Psoas muscle (tissue), 8 donors: ENCODE results near the gene ZSWIM5. TPM values are rescaled to one million over a fixed set of nuclear protein-coding genes. Genes with fewer than 3 reads are reported as not detected.

Experiments
- ATAC-seq, 4 donors: fragments of 200-7000 bp; cut with Tn5 transposase; one replicate each; pipeline ENCODE4 v1.9.1; 2020; ENCODE audit warnings: moderate library complexity in 3 of 4, mild to moderate bottlenecking in 2 of 4
- DNase-seq, 2 donors: peaks; one replicate each; pipeline ENCODE4 v3.0.0-alpha.2; 2020
- H3K27ac ChIP-seq: fragments of 200-600 bp; one replicate; pipeline ENCODE4 v1.8.0; 2022
- H3K27me3 ChIP-seq, 3 donors: fragments of 200-600 bp in 1 of 3; one replicate each; pipeline versions ENCODE4 v1.6.1 to v1.8.0; 2013 to 2022; ENCODE audit warnings: low read length in 2 of 3, mild to moderate bottlenecking in 2 of 3, moderate library complexity in 1 of 3; ENCODE audit not compliant: insufficient read depth in 3 of 3
- H3K36me3 ChIP-seq, 2 donors: fragments of 200-600 bp in 1 of 2; one replicate each; pipeline versions ENCODE4 v1.6.1 to v1.8.0; 2013 to 2022; ENCODE audit warnings: low read depth in 1 of 2, mild to moderate bottlenecking in 1 of 2, moderate library complexity in 1 of 2; ENCODE audit not compliant: insufficient read depth in 1 of 2
- H3K4me1 ChIP-seq: fragments of 200-600 bp; one replicate; pipeline ENCODE4 v1.8.0; 2022
- H3K4me3 ChIP-seq: fragments of 200-600 bp; one replicate; pipeline ENCODE4 v1.8.0; 2022; ENCODE audit warnings: mild to moderate bottlenecking
- H3K9me3 ChIP-seq: fragments of 200-600 bp; one replicate; pipeline ENCODE4 v1.8.0; 2022
- CTCF ChIP-seq: fragments of 200-600 bp; IDR thresholded peaks from one replicate; pipeline ENCODE4 v1.8.0; 2022; ENCODE audit warnings: antibody characterized with exemption
- WGBS, 3 donors: extraction: QIAGEN DNeasy Blood & Tissue Kit; methylation state at CpG; one replicate each; pipeline versions ENCODE4 v1.1.6 to v1.1.7; 2013; 5-methylcytosine and 5-hydroxymethylcytosine counted together
- intact Hi-C, 2 donors: fragments of 100-400 bp; cut with DNase I; formaldehyde crosslinking; loops; one replicate each; pipeline versions ENCODE4 v1.11.0 to v1.14.2; 2022
- polyA plus RNA-seq, 3 donors: library from polyadenylated mRNA; stranded (reverse); fragments of 200-250 nt; gene quantifications; one replicate each; pipeline ENCODE4 v1.2.3, GENCODE V29; 2013
- total RNA-seq, 4 donors: library from RNA; stranded (reverse); fragmentation: NEBNext Ultra II Directional in 2 of 4; extraction: Animal tissue kit (Norgen Biotek cat#: 25700) in 2 of 4; gene quantifications; one replicate each; pipeline versions ENCODE4 v1.2.1 to v1.2.4, GENCODE V29; 2021 to 2023
- donor health status: healthy with polysubstance abuse.
- donor health status: DM: no; HTN: no; CAD: no; lungs with moderate emphysema.
- donor health status: Bipolar disorder and iron deficiency.
- donor health status: healthy.
- donor health status: DM: yes; HTN: yes; CAD: no.
- donor health status: DM: no; HTN: no; CAD: no.
- donor health status: DM: no; HTN: no; CAD: no.
- donor health status: DM: yes; HTN: yes; CAD: no.

ZSWIM5 gene
- total and polyA plus RNA-seq, 7 donors, result 0.03 to 0.98 (median 0.50) TPM

GRCh38 chr1:45205011-45205909, 1.1 kb downstream of the ZSWIM5 start:
- H3K36me3 ChIP-seq, result no peaks in the 10 kb centered on the region
- intact Hi-C loops, result loop anchor here in 1 of 2 donors (10.0 kb wide), 1 partner anchor 90 kb away; no protein-coding TSS in a partner anchor
- ATAC-seq (peak in 2 of 4 donors; percentile 30 to 33), DNase-seq (peak in 1 of 2 donors; percentile 35)
- WGBS, 3 donors, result 2 to 4% (median 4%) methylated on average over 38 to 43 of the region's 43 CpGs
- H3K27me3 ChIP-seq, result no peaks in the 10 kb centered on the region
- TF ChIP-seq CTCF, result no peak
- no peak overlapping the region for H3K27ac ChIP-seq
- H3K4me3 ChIP-seq, result peak overlapping the region; percentile 97
- peaks cover 12% of the 10 kb centered on the region for H3K4me1 ChIP-seq
- H3K9me3 ChIP-seq, result no peaks in the 10 kb centered on the region

- ATAC-seq (no peak), DNase-seq (no peak)
- TF ChIP-seq CTCF, result no peak
- Histone ChIP-seq H3K27ac (no peak overlapping the region), H3K36me3 (no peaks in the 10 kb centered on the region), H3K4me3 (no peak overlapping the region), H3K27me3 (no peaks in the 10 kb centered on the region), H3K9me3 (no peaks in the 10 kb centered on the region), H3K4me1 (peaks cover 5% of the 10 kb centered on the region)
- 76 to 81% (median 80%) methylated on average over 3 of the region's 3 CpGs for WGBS, 3 donors
- intact Hi-C loops, result loop anchor here in 1 of 2 donors (10.0 kb wide), 1 partner anchor 94 kb away; no protein-coding TSS in a partner anchor
These were observed 5.4 kb downstream of the ZSWIM5 start for GRCh38 chr1:45200906-45201500.

GRCh38 chr1:45200435-45200834, 6.0 kb downstream of the ZSWIM5 start:
- intact Hi-C loops, result loop anchor here in 1 of 2 donors (10.0 kb wide), 1 partner anchor 94 kb away; no protein-coding TSS in a partner anchor
- Histone ChIP-seq H3K27ac (no peak overlapping the region), H3K4me1 (peaks cover 5% of the 10 kb centered on the region), H3K36me3 (no peaks in the 10 kb centered on the region), H3K9me3 (no peaks in the 10 kb centered on the region), H3K27me3 (no peaks in the 10 kb centered on the region), H3K4me3 (no peak overlapping the region)
- TF ChIP-seq CTCF, result no peak
- DNase-seq (no peak), ATAC-seq (no peak)

GRCh38 chr1:45198185-45198584, 8.2 kb downstream of the ZSWIM5 start:
- no peak overlapping the region for H3K4me3 ChIP-seq
- DNase-seq, result no peak
- ATAC-seq, result no peak
- no peak overlapping the region for H3K27ac ChIP-seq
- H3K27me3 ChIP-seq, result no peaks in the 10 kb centered on the region
- H3K9me3 ChIP-seq, result no peaks in the 10 kb centered on the region
- no peaks in the 10 kb centered on the region for H3K4me1 ChIP-seq
- H3K36me3 ChIP-seq, result no peaks in the 10 kb centered on the region
- TF ChIP-seq CTCF, result no peak
- intact Hi-C loops, result no loop called here
- WGBS, 3 donors, result 79 to 86% (median 80%) methylated on average over 2 of the region's 2 CpGs
